NCI-H187 (cell line): Measurements from ENCODE around the gene PJA2.

Experiments used
- DNase-seq, 2 experiments: peaks; one replicate each; lab custom pipeline; 2025; lab: John Stamatoyannopoulos, UW

The PJA2 gene

GRCh38 chr5:109350537-109351270 is 59.1 kb downstream of the PJA2 start:
- no peak for DNase-seq

- no peak for DNase-seq
Observed at GRCh38 chr5:109349388-109349787, 60.4 kb downstream of the PJA2 start.

- DNase-seq = no peak
Observed at GRCh38 chr5:109347252-109347888, 62.4 kb downstream of the PJA2 start.

GRCh38 chr5:109345699-109346098 is 64.1 kb downstream of the PJA2 start:
- DNase-seq = no peak

- no peak for DNase-seq
Observed at GRCh38 chr5:109340351-109340750, 69.4 kb downstream of the PJA2 start.

- no peak for DNase-seq
Observed at GRCh38 chr5:109335114-109335513, 74.7 kb downstream of the PJA2 start.

GRCh38 chr5:109334056-109334455 is 75.7 kb downstream of the PJA2 start:
- no peak for DNase-seq

GRCh38 chr5:109329333-109330237 is 80.2 kb downstream of the PJA2 start:
- DNase-seq = no peak

- no peak for DNase-seq
Observed at GRCh38 chr5:109328626-109329025, 81.1 kb downstream of the PJA2 start.

GRCh38 chr5:109327570-109327969 is 82.2 kb downstream of the PJA2 start:
- no peak for DNase-seq

- no peak for DNase-seq
Observed at GRCh38 chr5:109326919-109327318, 82.9 kb downstream of the PJA2 start.

GRCh38 chr5:109325456-109325855 is 84.3 kb downstream of the PJA2 start:
- no peak for DNase-seq

GRCh38 chr5:109324931-109325330 is 84.8 kb downstream of the PJA2 start:
- no peak for DNase-seq

GRCh38 chr5:109324351-109324750 is 85.4 kb downstream of the PJA2 start:
- DNase-seq = no peak

- no peak for DNase-seq
Observed at GRCh38 chr5:109322694-109323093, 87.1 kb downstream of the PJA2 start.

- DNase-seq = no peak
Observed at GRCh38 chr5:109319351-109319750, 90.4 kb downstream of the PJA2 start.

GRCh38 chr5:109318455-109319108 is 91.2 kb downstream of the PJA2 start:
- peak; percentile 32 to 54 for DNase-seq

- DNase-seq = no peak
Observed at GRCh38 chr5:109316634-109317033, 93.1 kb downstream of the PJA2 start.

GRCh38 chr5:109315245-109315644 is 94.5 kb downstream of the PJA2 start:
- no peak for DNase-seq

- DNase-seq = no peak
Observed at GRCh38 chr5:109313127-109313526, 96.6 kb downstream of the PJA2 start.

GRCh38 chr5:109312695-109313094 is 97.1 kb downstream of the PJA2 start:
- no peak for DNase-seq

GRCh38 chr5:109310315-109310714 is 99.5 kb downstream of the PJA2 start:
- no peak for DNase-seq
